CD4-positive, alpha-beta T cell (primary cell): ENCODE results near the gene RABEP2. TPM values are rescaled to one million over a fixed set of nuclear protein-coding genes. Genes with fewer than 3 reads are reported as not detected.

Source experiments
- ATAC-seq: fragments of 200-7000 bp; cut with Tn5 transposase; one replicate; pipeline ENCODE4 v1.10.0; 2022; ENCODE audit warnings: mild to moderate bottlenecking; ENCODE audit not compliant: poor library complexity
- CTCF ChIA-PET: fragments of 350-600 bp; sonication (Branson Sonifier 250); formaldehyde crosslinking; loops from one replicate; lab custom pipeline; 2021; ENCODE audit warnings: antibody characterized with exemption, inconsistent platforms; lab: Charles Lee
- POLR2A ChIA-PET: fragments of 350-600 bp; sonication (Branson Sonifier 250); formaldehyde crosslinking; loops from one replicate; lab custom pipeline; 2021; ENCODE audit warnings: antibody characterized with exemption, inconsistent platforms; lab: Charles Lee
- DNase-seq, 14 experiments: peaks; one replicate each; pipeline ENCODE4 v3.0.0-alpha.2; 2013 to 2020; ENCODE audit warnings: mixed read lengths in 2 of 14
- H3K27ac ChIP-seq, 2 donors: one replicate each; pipeline versions ENCODE4 v1.5.1 to v1.7.0; 2013; ENCODE audit warnings: low read length in 2 of 2, low read depth in 1 of 2, mild to moderate bottlenecking in 1 of 2
- H3K27me3 ChIP-seq, 2 experiments: 1 replicate in 1 of 2; 2 replicates in 1 of 2; pipeline versions ENCODE4 v1.6.1 to v1.7.0; 2013; ENCODE audit warnings: low read length in 2 of 2, control low read depth in 1 of 2, mild to moderate bottlenecking in 1 of 2, moderate library complexity in 1 of 2; ENCODE audit not compliant: insufficient read depth in 2 of 2, control insufficient read depth in 1 of 2
- H3K36me3 ChIP-seq: one replicate; pipeline ENCODE4 v1.6.1; 2013; ENCODE audit warnings: low read length, control low read depth; ENCODE audit not compliant: insufficient read depth
- H3K4me1 ChIP-seq: one replicate; pipeline ENCODE4 v1.6.1; 2013; ENCODE audit warnings: low read length, control low read depth; ENCODE audit not compliant: insufficient read depth
- H3K4me3 ChIP-seq: one replicate; pipeline ENCODE4 v1.5.1; 2013; ENCODE audit warnings: mild to moderate bottlenecking, low read length, moderate library complexity
- H3K9me3 ChIP-seq, 2 experiments: 1 replicate in 1 of 2; 2 replicates in 1 of 2; pipeline versions ENCODE4 v1.6.1 to v1.7.0; 2013; ENCODE audit warnings: low read length in 2 of 2, mild to moderate bottlenecking in 2 of 2, control low read depth in 1 of 2, moderate library complexity in 1 of 2; ENCODE audit not compliant: control insufficient read depth in 1 of 2, insufficient read depth in 1 of 2
- H3K27ac Mint-ChIP-seq: one replicate; pipeline ENCODE4 v1.8.0; 2020; ENCODE audit warnings: mixed read lengths
- H3K27me3 Mint-ChIP-seq: one replicate; pipeline ENCODE4 v1.8.0; 2021; ENCODE audit warnings: mixed read lengths
- H3K36me3 Mint-ChIP-seq: one replicate; pipeline ENCODE4 v1.8.0; 2021; ENCODE audit warnings: low read depth, mixed read lengths
- H3K4me1 Mint-ChIP-seq: one replicate; pipeline ENCODE4 v1.8.0; 2021; ENCODE audit warnings: low read depth, mixed read lengths
- H3K4me3 Mint-ChIP-seq: one replicate; pipeline ENCODE4 v1.8.0; 2020; ENCODE audit warnings: mild to moderate bottlenecking, mixed read lengths
- H3K9me3 Mint-ChIP-seq: one replicate; pipeline ENCODE4 v1.8.0; 2020; ENCODE audit warnings: mixed read lengths
- CTCF ChIP-seq: fragments of 200-600 bp; IDR thresholded peaks from one replicate; pipeline ENCODE4 v1.8.0; 2022; ENCODE audit warnings: antibody characterized with exemption, mild to moderate bottlenecking
- intact Hi-C, 2 experiments: fragments of 100-400 bp; cut with DNase I in 1 of 2; cut with micrococcal nuclease in 1 of 2; formaldehyde crosslinking; loops; one replicate each; pipeline versions ENCODE4 v1.15.1 to v1.9.0; 2023 to 2025; cut with DNase I, micrococcal nuclease
- total RNA-seq, 174 experiments: library from RNA in 2 of 174; stranded (reverse) in 2 of 174; gene quantifications; one replicate each; pipeline ENCODE4 v1.2.3 and lab custom pipeline; 2021 to 2026

RABEP2 gene
- total RNA-seq, 2 experiments from 2014 or later: 23.3 to 23.4 TPM

DNA sequence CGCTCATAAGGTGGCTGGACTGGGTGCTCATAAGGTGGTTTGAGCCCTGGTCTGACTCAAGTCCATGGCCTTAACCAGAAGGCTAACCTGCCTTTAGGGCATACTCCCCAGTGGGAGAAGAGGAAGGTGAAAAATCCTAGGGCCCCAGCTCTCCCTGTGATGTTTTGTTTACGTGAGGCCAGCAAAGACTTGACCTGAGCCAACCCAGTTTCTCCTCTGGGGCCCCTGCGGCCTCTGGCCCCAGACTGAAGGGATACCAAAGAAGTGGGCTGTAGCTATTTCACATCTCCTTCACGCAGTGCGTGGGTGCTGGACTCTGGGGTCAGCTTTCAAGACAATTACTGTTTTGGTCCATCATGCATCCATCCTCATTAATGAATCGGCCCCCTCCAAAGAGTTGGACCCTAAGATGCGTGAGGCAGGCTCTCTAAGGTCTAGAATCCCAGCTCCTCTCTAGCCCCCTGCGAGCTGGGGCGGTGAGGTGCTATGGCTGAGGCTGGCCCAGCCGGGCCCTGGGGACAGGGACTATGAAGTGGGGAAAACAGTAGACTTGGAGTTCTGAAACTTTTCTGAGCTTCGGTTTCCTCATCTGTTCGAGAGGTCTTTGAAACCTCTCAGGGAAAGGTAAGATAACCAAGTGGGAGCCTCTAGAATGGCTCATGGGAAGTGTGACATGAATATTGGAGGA lies 59.9 kb downstream of the RABEP2 start:
- intact Hi-C loops: loop anchor here in 1 of 2 experiments (2.0 kb wide), 1 partner anchor 14 kb away; the partner anchor contains the start of gene ATP2A1
- TF ChIP-seq CTCF: no peak
- peaks cover 47% of the 10 kb centered on the region for H3K36me3 Mint-ChIP-seq
- ATAC-seq: no peak
- H3K27ac Mint-ChIP-seq: peak overlapping the region; percentile 95
- H3K9me3 Mint-ChIP-seq: no peaks in the 10 kb centered on the region
- no peaks in the 10 kb centered on the region for H3K27me3 Mint-ChIP-seq
- peaks cover 19% of the 10 kb centered on the region for H3K4me1 ChIP-seq
- ChIA-PET CTCF (interaction anchor here (0.6 to 3.9 kb wide), 3 partner anchors 18 to 79 kb away, joined by 3 to 44 read pairs (median 15); partner anchors contain the start of gene TUFM), POLR2A (interaction anchor here (1.4 to 5.9 kb wide), 4 partner anchors 14 to 60 kb away, joined by 4 to 118 read pairs (median 39); partner anchors contain the start of genes ATP2A1, ATXN2L, RABEP2 and TUFM)
- H3K4me1 Mint-ChIP-seq: peaks cover 30% of the 10 kb centered on the region
- DNase-seq: no peak
- H3K36me3 ChIP-seq: peaks cover 34% of the 10 kb centered on the region
- H3K27ac ChIP-seq: no peak overlapping the region
- H3K4me3 ChIP-seq: no peak overlapping the region
- peak overlapping the region; percentile 95 for H3K4me3 Mint-ChIP-seq
- H3K9me3 ChIP-seq: no peaks in the 10 kb centered on the region
- H3K27me3 ChIP-seq: no peaks in the 10 kb centered on the region

- ChIA-PET POLR2A (interaction anchor here (0.6 to 5.9 kb wide), 13 partner anchors 13 to 1498 kb away, joined by 3 to 118 read pairs (median 6); partner anchors contain the start of genes ATP2A1, ATXN2L, NFATC2IP and RABEP2), CTCF (interaction anchor here (0.6 to 3.9 kb wide), 5 partner anchors 17 to 80 kb away, joined by 3 to 44 read pairs (median 7); partner anchors contain the start of gene TUFM)
- Mint-ChIP-seq H3K4me1 (peaks cover 30% of the 10 kb centered on the region), H3K9me3 (no peaks in the 10 kb centered on the region), H3K27me3 (no peaks in the 10 kb centered on the region), H3K4me3 (peak overlapping the region; percentile 95), H3K27ac (peak overlapping the region; percentile 95), H3K36me3 (peaks cover 37% of the 10 kb centered on the region)
- peaks cover 19% of the 10 kb centered on the region for H3K4me1 ChIP-seq
- no peaks in the 10 kb centered on the region for H3K27me3 ChIP-seq
- peaks cover 24% of the 10 kb centered on the region for H3K36me3 ChIP-seq
- no peak for TF ChIP-seq CTCF
- ATAC-seq (peak; percentile 2), DNase-seq (peak in 5 of 14 experiments; percentile 12 to 69 (median 30))
- peak overlapping the region; percentile 90 to 96 for H3K27ac ChIP-seq
- H3K4me3 ChIP-seq: peak overlapping the region; percentile 97
- intact Hi-C loops: loop anchor here (1.0 to 2.0 kb wide), 3 partner anchors 15 to 41 kb away; partner anchors contain the start of genes TUFM (in 2 of the 2) and ATP2A1 (in 1 of the 2)
- H3K9me3 ChIP-seq: no peaks in the 10 kb centered on the region
Measured at GRCh38 chr16:28863929-28864793, 60.9 kb downstream of the RABEP2 start.

DNA sequence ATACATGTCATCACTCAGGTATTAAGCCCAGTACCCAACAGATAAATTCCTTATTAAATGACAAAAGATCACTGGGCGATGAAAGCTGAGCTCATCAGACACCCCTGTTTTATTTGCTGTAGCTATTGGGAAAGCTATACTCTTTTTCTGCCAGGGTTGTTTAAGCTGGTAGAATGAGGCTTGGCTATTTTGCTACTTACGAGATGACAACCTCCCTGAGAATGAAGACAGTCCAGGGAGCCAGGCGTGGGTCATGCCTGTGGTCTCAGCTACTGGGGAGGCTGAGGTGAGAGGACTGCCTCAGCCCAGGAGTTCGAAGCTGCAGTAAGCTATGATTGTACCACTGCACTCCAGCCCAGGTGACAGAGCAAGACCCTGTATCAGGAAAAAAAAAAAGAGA lies 65.7 kb downstream of the RABEP2 start:
- ChIA-PET POLR2A (interaction anchor here (0.6 kb wide), 1 partner anchor 65 kb away, joined by 3 read pairs; no protein-coding TSS in a partner anchor), CTCF (interaction anchor here (0.6 kb wide), 1 partner anchor 86 kb away, joined by 6 read pairs; no protein-coding TSS in a partner anchor)
- Mint-ChIP-seq H3K27ac (no peak overlapping the region), H3K4me1 (peaks cover 17% of the 10 kb centered on the region), H3K9me3 (no peaks in the 10 kb centered on the region), H3K4me3 (no peak overlapping the region), H3K36me3 (peaks cover 8% of the 10 kb centered on the region), H3K27me3 (no peaks in the 10 kb centered on the region)
- peaks cover 15% of the 10 kb centered on the region for H3K4me1 ChIP-seq
- H3K27ac ChIP-seq: no peak overlapping the region
- H3K27me3 ChIP-seq: no peaks in the 10 kb centered on the region
- ATAC-seq (no peak), DNase-seq (no peak)
- H3K4me3 ChIP-seq: no peak overlapping the region
- no peaks in the 10 kb centered on the region for H3K9me3 ChIP-seq
- intact Hi-C loops: no loop called here
- no peak for TF ChIP-seq CTCF
- H3K36me3 ChIP-seq: no peaks in the 10 kb centered on the region
